Heart right ventricle (tissue), 16 donors: ENCODE data around the gene DCAF16. TPM values are rescaled to one million over a fixed set of nuclear protein-coding genes. Genes with fewer than 3 reads are reported as not detected.

Experiments
- ATAC-seq, 8 donors: fragments of 200-7000 bp; cut with Tn5 transposase; one replicate each; pipeline ENCODE4 v1.9.1; 2020; ENCODE audit warnings: mild to moderate bottlenecking in 8 of 8, moderate library complexity in 8 of 8, moderate number of reproducible peaks in 1 of 8
- DNase-seq, 2 donors: peaks; one replicate each; pipeline ENCODE4 v3.0.0-alpha.2; 2020
- H3K27ac ChIP-seq, 10 donors: fragments of 200-600 bp; sonication (generic) in 2 of 10; one replicate each; pipeline versions ENCODE4 v1.5.0 to v1.8.0; 2020 to 2022; ENCODE audit warnings: mild to moderate bottlenecking in 3 of 10
- H3K27me3 ChIP-seq, 7 donors: fragments of 200-600 bp; one replicate each; pipeline ENCODE4 v1.8.0; 2021 to 2022; ENCODE audit warnings: mild to moderate bottlenecking in 2 of 7
- H3K36me3 ChIP-seq, 9 donors: fragments of 200-600 bp; sonication (generic) in 1 of 9; one replicate each; pipeline versions ENCODE4 v1.5.0 to v1.8.0; 2020 to 2022; ENCODE audit warnings: mild to moderate bottlenecking in 2 of 9
- H3K4me1 ChIP-seq, 9 donors: fragments of 200-600 bp; sonication (generic) in 1 of 9; one replicate each; pipeline versions ENCODE4 v1.5.0 to v1.8.0; 2020 to 2022; ENCODE audit warnings: mild to moderate bottlenecking in 4 of 9
- H3K4me3 ChIP-seq, 10 donors: fragments of 200-600 bp; sonication (generic) in 2 of 10; one replicate each; pipeline versions ENCODE4 v1.5.0 to v1.8.0; 2020 to 2022; ENCODE audit warnings: mild to moderate bottlenecking in 7 of 10, moderate library complexity in 2 of 10
- H3K9me3 ChIP-seq, 11 donors: fragments of 200-600 bp in 10 of 11; sonication (generic) in 2 of 11; one replicate each; pipeline versions ENCODE4 v1.5.0 to v1.8.0; 2013 to 2022; ENCODE audit warnings: mild to moderate bottlenecking in 2 of 11, control low read depth in 1 of 11, moderate library complexity in 1 of 11
- WGBS, 2 donors: extraction: QIAGEN DNeasy Blood & Tissue Kit; methylation state at CpG; one replicate each; pipeline ENCODE4 v1.1.7; 2013; ENCODE audit warnings: inconsistent platforms in 1 of 2; 5-methylcytosine and 5-hydroxymethylcytosine counted together
- intact Hi-C, 10 donors: fragments of 100-400 bp; cut with DNase I; formaldehyde crosslinking; loops; one replicate each; pipeline versions ENCODE4 v1.11.1 to v1.14.2; 2022
- polyA plus RNA-seq, 2 donors: library from polyadenylated mRNA; stranded (reverse); fragments of 200-250 nt; gene quantifications; one replicate each; pipeline ENCODE4 v1.2.3, GENCODE V29; 2013
- total RNA-seq, 10 donors: library from RNA; stranded (reverse); fragmentation: NEBNext Ultra II Directional in 3 of 10; extraction: Animal tissue kit (Norgen Biotek cat#: 25700) in 3 of 10; gene quantifications; one replicate each; pipeline versions ENCODE4 v1.2.1 to v1.2.4, GENCODE V29; 2021 to 2023
- TF ChIP-seq, protein P1 (sequence below), 9 donors: fragments of 200-600 bp; sonication (generic) in 2 of 9; IDR thresholded peaks; one replicate each; pipeline versions ENCODE4 v1.5.0 to v1.8.0; 2021 to 2022; ENCODE audit warnings: antibody characterized with exemption in 9 of 9, mild to moderate bottlenecking in 5 of 9, moderate library complexity in 1 of 9
- donor health status: Arrhythmogenic right ventricular cardiomyopathy.
- donor health status: ischemic (EF 13 %, LVEDD 7.1; RV severe dilation, severe dysfunction).
- donor health status: healthy with polysubstance abuse.
- donor health status: DM: no; HTN: yes; CAD: no.
- donor health status: DM: no; HTN: no; CAD: no.
- donor health status: ischemic (EF 25% LVEDD 6.9; RV normal size, moderate dysfunction).
- donor health status: ischemic (EF 25% LVEDD 5.7; RV mildly dilated, moderate dysfunction).
- donor health status: healthy.
- donor health status: DM: yes; HTN: yes; CAD: no.
- donor health status: Ischemic cardiomyopathy.
- donor health status: ischemic (EF 35%, LVEDD 5.7; RV mildly dilated, moderate dysfunction).
- donor health status: nonischemic (EF 11% LVEDD 7.7; RV severe dilation, severe dysfunction).
- donor health status: DM: yes; HTN: yes; CAD: no.
- donor health status: PGD.
- donor health status: ischemic (EF 29% LVEDD 5.4; RV normal size, mild dysfunction).
- donor health status: nonischemic (EF 23%, LVEDD 6.1; RV moderate dilation, normal function).

Gene DCAF16
- total and polyA plus RNA-seq, 12 donors = 5.6 to 22.0 (median 19.1) TPM

DNA sequence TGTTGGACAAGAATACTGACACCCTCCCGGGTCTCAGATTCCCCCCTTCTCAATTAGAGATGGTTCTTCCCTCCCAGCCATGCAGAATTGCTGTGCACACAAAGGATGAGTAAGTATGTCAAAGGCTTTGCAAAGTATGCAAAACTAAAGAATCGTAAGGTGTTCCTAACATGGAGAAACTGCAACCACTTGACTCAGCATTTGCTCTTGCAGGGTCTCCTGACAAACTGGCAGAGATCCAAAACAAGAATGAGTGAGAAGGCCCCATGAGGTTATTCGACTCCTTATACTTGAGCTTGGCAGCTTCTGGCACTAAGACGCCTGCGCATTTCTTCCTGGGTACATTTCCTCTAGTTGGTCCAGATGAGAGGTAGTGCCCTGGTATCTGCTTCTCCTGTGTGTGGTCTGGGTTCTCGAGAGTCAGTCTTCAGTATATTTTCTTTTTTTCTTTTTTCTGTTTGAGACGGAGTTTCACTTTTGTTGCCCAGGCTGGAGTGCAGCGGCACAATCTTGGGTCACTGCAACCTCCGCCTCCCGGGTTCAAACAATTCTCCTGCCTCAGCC is 37.3 kb downstream of the DCAF16 start:
- H3K4me1 ChIP-seq = no peaks in the 10 kb centered on the region
- DNase-seq = no peak
- no peak for ATAC-seq
- intact Hi-C loops = no loop called here
- WGBS, 2 donors = 80 to 87% methylated on average over 10 of the region's 10 CpGs
- no peaks in the 10 kb centered on the region for H3K36me3 ChIP-seq
- H3K27me3 ChIP-seq = peaks cover 0 to 7% (median 0%) of the 10 kb centered on the region in 7 donors
- no peak overlapping the region for H3K4me3 ChIP-seq
- TF ChIP-seq, protein P1, sequence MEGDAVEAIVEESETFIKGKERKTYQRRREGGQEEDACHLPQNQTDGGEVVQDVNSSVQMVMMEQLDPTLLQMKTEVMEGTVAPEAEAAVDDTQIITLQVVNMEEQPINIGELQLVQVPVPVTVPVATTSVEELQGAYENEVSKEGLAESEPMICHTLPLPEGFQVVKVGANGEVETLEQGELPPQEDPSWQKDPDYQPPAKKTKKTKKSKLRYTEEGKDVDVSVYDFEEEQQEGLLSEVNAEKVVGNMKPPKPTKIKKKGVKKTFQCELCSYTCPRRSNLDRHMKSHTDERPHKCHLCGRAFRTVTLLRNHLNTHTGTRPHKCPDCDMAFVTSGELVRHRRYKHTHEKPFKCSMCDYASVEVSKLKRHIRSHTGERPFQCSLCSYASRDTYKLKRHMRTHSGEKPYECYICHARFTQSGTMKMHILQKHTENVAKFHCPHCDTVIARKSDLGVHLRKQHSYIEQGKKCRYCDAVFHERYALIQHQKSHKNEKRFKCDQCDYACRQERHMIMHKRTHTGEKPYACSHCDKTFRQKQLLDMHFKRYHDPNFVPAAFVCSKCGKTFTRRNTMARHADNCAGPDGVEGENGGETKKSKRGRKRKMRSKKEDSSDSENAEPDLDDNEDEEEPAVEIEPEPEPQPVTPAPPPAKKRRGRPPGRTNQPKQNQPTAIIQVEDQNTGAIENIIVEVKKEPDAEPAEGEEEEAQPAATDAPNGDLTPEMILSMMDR (IDR thresholded peaks at IDR 0.05) = no peak
- H3K27ac ChIP-seq = no peak overlapping the region
- H3K9me3 ChIP-seq = no peaks in the 10 kb centered on the region

GRCh38 chr4:17771284-17771908 is 39.2 kb downstream of the DCAF16 start:
- TF ChIP-seq, protein P1 (IDR thresholded peaks at IDR 0.05) = no peak
- Histone ChIP-seq H3K27me3 (peaks cover 0 to 4% (median 0%) of the 10 kb centered on the region in 7 donors), H3K27ac (no peak overlapping the region), H3K9me3 (peaks cover 0 to 7% (median 0%) of the 10 kb centered on the region in 11 donors), H3K36me3 (no peaks in the 10 kb centered on the region), H3K4me1 (no peaks in the 10 kb centered on the region), H3K4me3 (no peak overlapping the region)
- intact Hi-C loops = no loop called here
- no peak for ATAC-seq
- 47 to 58% methylated on average over 8 of the region's 8 CpGs for WGBS, 2 donors
- DNase-seq = no peak

GRCh38 chr4:17770845-17771244 is 39.7 kb downstream of the DCAF16 start:
- WGBS, 2 donors = 59 to 69% methylated on average over 4 of the region's 4 CpGs
- no peak overlapping the region for H3K27ac ChIP-seq
- DNase-seq = no peak
- intact Hi-C loops = no loop called here
- H3K27me3 ChIP-seq = peaks cover 0 to 4% (median 0%) of the 10 kb centered on the region in 7 donors
- H3K4me1 ChIP-seq = no peaks in the 10 kb centered on the region
- ATAC-seq = no peak
- H3K9me3 ChIP-seq = peaks cover 0 to 7% (median 0%) of the 10 kb centered on the region in 11 donors
- no peak overlapping the region for H3K4me3 ChIP-seq
- TF ChIP-seq, protein P1 (IDR thresholded peaks at IDR 0.05) = no peak
- no peaks in the 10 kb centered on the region for H3K36me3 ChIP-seq

DNA sequence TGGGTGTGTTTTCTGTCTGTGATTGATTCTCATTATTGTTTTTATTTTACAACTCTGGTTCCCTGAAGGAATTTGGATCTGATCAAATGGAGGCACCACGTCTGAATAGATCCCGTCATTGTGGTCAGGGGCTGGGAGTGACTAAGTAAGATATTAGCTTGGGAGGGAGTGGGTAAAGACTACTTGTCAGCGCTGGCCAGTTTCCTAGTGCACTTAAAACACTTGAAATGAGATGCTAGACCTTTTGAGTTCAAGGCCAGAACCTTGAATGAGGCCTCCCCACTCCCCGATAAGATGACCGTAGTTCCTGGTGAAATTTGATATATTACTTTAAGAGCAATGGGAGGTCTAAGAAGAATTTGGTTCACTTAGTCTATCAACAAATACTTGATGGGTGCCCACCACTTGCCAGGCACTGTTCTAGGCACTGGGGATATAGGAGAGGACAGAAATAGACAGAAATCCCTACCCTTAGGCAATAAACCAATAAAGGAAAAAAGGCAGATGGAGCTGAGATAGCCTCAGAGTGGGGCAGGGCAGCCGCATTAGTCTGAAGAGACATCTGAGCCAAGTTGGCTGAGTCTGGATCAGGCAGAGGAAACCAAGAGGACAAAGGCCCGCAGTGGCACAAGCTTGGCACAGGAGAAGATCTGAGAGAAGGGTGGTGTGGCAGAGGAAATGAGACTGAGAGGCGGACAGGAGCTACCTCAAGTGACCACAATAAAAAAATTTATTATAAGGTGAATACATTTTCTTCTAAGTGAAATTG is 41.0 kb downstream of the DCAF16 start:
- TF ChIP-seq, protein P1 (IDR thresholded peaks at IDR 0.05) = no peak
- Histone ChIP-seq H3K27ac (no peak overlapping the region), H3K36me3 (no peaks in the 10 kb centered on the region), H3K4me3 (no peak overlapping the region), H3K27me3 (peaks cover 0 to 4% (median 0%) of the 10 kb centered on the region in 7 donors), H3K9me3 (peaks cover 0 to 11% (median 0%) of the 10 kb centered on the region in 11 donors), H3K4me1 (no peaks in the 10 kb centered on the region)
- WGBS, 2 donors = 54 to 66% methylated on average over 8 of the region's 8 CpGs
- intact Hi-C loops = no loop called here
- no peak for ATAC-seq
- DNase-seq = no peak
